GM18870 (cell line): ENCODE results near the gene PID1.

Source experiments
- ATAC-seq: cut with Tn5 transposase; IDR thresholded peaks from one replicate; pipeline ENCODE4 v1.9.1; 2021; ENCODE audit warnings: moderate library complexity; ENCODE audit not compliant: unreplicated experiment

PID1 gene

GRCh38 chr2:229270551-229271410, at the start of gene PID1:
Gene PID1 (minus strand): TSS chr2:229271287. CDS start chr2:229271043, 244 bp downstream.
- ATAC-seq, result no peak

GRCh38 chr2:229319558-229319957, 48.5 kb upstream of the PID1 start:
- no peak for ATAC-seq

GRCh38 chr2:229314117-229314516, 43.0 kb upstream of the PID1 start:
- ATAC-seq, result no peak

GRCh38 chr2:229313591-229313990, 42.5 kb upstream of the PID1 start:
- ATAC-seq, result no peak

GRCh38 chr2:229301237-229301636, 30.1 kb upstream of the PID1 start:
- no peak for ATAC-seq

GRCh38 chr2:229300790-229301189, 29.7 kb upstream of the PID1 start:
- no peak for ATAC-seq

GRCh38 chr2:229300371-229300770, 29.3 kb upstream of the PID1 start:
- no peak for ATAC-seq

GRCh38 chr2:229297247-229297646, 26.2 kb upstream of the PID1 start:
- ATAC-seq, result no peak

- no peak for ATAC-seq
Measured at GRCh38 chr2:229296536-229296935, 25.4 kb upstream of the PID1 start.

GRCh38 chr2:229296016-229296415, 24.9 kb upstream of the PID1 start:
- ATAC-seq, result no peak

- no peak for ATAC-seq
Measured at GRCh38 chr2:229287823-229288222, 16.7 kb upstream of the PID1 start.

- ATAC-seq, result no peak
Measured at GRCh38 chr2:229282758-229283546, 11.9 kb upstream of the PID1 start.

GRCh38 chr2:229279516-229279915, 8.4 kb upstream of the PID1 start:
- ATAC-seq, result no peak

GRCh38 chr2:229275506-229275905, 4.4 kb upstream of the PID1 start:
- ATAC-seq, result no peak

- peak; percentile 71 for ATAC-seq
Measured at GRCh38 chr2:229273723-229274338, 2.7 kb upstream of the PID1 start.

- no peak for ATAC-seq
Measured at GRCh38 chr2:229273006-229273722, 2.1 kb upstream of the PID1 start.

- no peak for ATAC-seq
Measured at GRCh38 chr2:229269941-229270340, 1.1 kb downstream of the PID1 start.

- ATAC-seq, result no peak
Measured at GRCh38 chr2:229269146-229269545, 1.9 kb downstream of the PID1 start.

GRCh38 chr2:229268626-229269025, 2.5 kb downstream of the PID1 start:
- ATAC-seq, result no peak

GRCh38 chr2:229267080-229267479, 4.0 kb downstream of the PID1 start:
- ATAC-seq, result no peak

- ATAC-seq, result no peak
Measured at GRCh38 chr2:229265727-229266126, 5.4 kb downstream of the PID1 start.
